GM12801 (cell line): ENCODE results near the gene CCM2L.

ENCODE experiments used
- CTCF ChIP-seq: IDR thresholded peaks from one replicate; pipeline ENCODE4 v1.5.1; 2011; ENCODE audit warnings: control low read depth; ENCODE audit not compliant: insufficient read length; ENCODE audit errors: extremely low read depth

Gene CCM2L

GRCh38 chr20:32075534-32075933 is 65.3 kb downstream of the CCM2L start:
- no peak for TF ChIP-seq CTCF

GRCh38 chr20:32077190-32077589 is 67.0 kb downstream of the CCM2L start:
- no peak for TF ChIP-seq CTCF

GRCh38 chr20:32078322-32078721 is 68.1 kb downstream of the CCM2L start:
- no peak for TF ChIP-seq CTCF

GRCh38 chr20:32078791-32079190 is 68.6 kb downstream of the CCM2L start:
- TF ChIP-seq CTCF, result no peak

- TF ChIP-seq CTCF, result no peak
Observed at GRCh38 chr20:32079655-32080109, 69.4 kb downstream of the CCM2L start.

GRCh38 chr20:32080783-32081182 is 70.5 kb downstream of the CCM2L start:
- TF ChIP-seq CTCF, result no peak
